ENCODE measurements around the gene TTYH1. TPM values are rescaled to one million over a fixed set of nuclear protein-coding genes. Genes with fewer than 3 reads are reported as not detected.

Gene TTYH1
- total RNA-seq, 1 donor from 2014 or later = 207 TPM

DNA sequence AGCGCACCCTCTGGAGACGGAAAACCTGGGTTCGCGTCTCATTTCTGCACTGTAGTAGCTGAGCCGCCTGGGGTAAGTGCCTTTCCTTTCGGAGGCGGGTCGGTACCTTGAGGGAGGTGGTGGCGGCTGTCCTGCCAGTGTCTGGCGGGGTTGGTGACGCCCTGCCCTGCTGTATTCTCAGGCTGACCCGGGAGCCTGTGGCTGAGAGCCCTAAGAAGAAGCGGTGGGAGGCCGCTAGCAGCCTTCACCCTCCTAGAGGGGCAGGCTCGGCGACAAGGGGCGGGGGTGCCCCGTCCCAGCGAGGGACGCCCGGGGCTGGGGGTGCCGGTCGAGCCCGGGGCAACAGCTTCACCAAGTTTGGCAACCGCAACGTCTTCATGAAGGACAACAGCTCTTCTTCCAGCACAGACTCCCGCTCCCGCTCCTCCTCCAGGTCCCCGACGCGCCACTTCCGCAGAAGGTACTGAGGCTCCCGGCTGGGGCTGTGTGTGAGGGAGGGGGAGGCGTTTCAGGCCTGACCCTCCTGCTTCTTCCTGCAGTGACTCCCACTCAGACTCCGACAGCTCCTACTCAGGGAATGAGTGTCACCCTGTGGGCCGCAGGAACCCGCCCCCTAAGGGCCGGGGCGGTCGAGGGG lies 40.6 kb downstream of the TTYH1 start:
- Mint-ChIP-seq H3K27me3 (ENCODE audit: low read depth) (peaks cover 2% of the 10 kb centered on the region), H3K36me3 (ENCODE audit: low read depth) (peaks cover 15% of the 10 kb centered on the region), H3K9me3 (no peaks in the 10 kb centered on the region), H3K4me3 (no peak overlapping the region), H3K4me1 (peaks cover 4% of the 10 kb centered on the region), H3K27ac (ENCODE audit: unreplicated experiment) (no peak overlapping the region)
- TF ChIP-seq, protein P1, sequence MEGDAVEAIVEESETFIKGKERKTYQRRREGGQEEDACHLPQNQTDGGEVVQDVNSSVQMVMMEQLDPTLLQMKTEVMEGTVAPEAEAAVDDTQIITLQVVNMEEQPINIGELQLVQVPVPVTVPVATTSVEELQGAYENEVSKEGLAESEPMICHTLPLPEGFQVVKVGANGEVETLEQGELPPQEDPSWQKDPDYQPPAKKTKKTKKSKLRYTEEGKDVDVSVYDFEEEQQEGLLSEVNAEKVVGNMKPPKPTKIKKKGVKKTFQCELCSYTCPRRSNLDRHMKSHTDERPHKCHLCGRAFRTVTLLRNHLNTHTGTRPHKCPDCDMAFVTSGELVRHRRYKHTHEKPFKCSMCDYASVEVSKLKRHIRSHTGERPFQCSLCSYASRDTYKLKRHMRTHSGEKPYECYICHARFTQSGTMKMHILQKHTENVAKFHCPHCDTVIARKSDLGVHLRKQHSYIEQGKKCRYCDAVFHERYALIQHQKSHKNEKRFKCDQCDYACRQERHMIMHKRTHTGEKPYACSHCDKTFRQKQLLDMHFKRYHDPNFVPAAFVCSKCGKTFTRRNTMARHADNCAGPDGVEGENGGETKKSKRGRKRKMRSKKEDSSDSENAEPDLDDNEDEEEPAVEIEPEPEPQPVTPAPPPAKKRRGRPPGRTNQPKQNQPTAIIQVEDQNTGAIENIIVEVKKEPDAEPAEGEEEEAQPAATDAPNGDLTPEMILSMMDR (conservative IDR thresholded peaks at IDR 0.05) = no peak
- DNase-seq (ENCODE audit: low read depth, low spot score) = no peak

- peaks cover 2% of the 10 kb centered on the region for H3K27me3 Mint-ChIP-seq (ENCODE audit: low read depth)
- DNase-seq (ENCODE audit: low read depth, low spot score) = no peak
- TF ChIP-seq, protein P1 (conservative IDR thresholded peaks at IDR 0.05) = no peak
- no peak overlapping the region for H3K4me3 Mint-ChIP-seq
- H3K9me3 Mint-ChIP-seq = no peaks in the 10 kb centered on the region
- H3K4me1 Mint-ChIP-seq = no peaks in the 10 kb centered on the region
- H3K36me3 Mint-ChIP-seq (ENCODE audit: low read depth) = peaks cover 12% of the 10 kb centered on the region
- H3K27ac Mint-ChIP-seq (ENCODE audit: unreplicated experiment) = no peak overlapping the region
Observed at GRCh38 chr19:54456423-54457373, 41.4 kb downstream of the TTYH1 start.

DNA sequence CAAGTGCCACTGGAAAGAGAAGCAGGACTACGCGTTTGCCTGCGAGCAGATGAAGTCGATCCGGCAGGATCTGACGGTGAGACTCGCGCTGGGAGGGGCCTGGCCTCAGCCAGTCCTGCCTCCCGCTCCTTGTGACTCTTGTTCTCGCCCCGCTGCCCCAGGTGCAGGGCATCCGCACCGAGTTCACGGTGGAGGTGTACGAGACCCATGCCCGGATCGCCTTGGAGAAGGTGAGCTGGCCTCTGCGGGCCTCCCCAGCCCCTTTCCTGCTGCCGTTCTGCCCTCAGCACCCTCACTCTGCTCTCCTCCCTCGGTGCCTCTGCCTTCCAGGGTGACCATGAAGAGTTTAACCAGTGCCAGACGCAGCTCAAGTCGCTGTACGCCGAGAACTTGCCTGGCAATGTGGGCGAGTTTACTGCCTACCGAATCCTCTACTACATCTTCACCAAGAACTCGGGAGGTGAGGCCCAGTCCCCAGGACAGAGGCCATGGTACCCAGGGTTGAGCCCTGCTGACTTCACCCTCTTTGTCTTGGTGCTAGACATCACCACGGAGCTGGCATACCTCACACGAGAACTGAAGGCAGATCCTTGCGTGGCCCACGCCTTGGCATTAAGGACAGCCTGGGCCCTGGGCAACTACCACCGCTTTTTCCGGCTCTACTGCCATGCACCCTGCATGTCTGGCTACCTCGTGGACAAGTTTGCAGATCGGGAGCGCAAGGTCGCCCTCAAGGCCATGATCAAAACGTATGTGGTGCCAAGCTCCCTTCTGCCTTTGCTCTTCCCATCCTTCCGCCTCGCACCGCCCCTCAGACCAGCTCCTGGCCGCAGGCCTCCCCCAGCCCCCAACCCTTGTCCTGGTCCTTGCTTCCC lies 42.7 kb downstream of the TTYH1 start:
- no peak overlapping the region for H3K27ac Mint-ChIP-seq (ENCODE audit: unreplicated experiment)
- no peaks in the 10 kb centered on the region for H3K9me3 Mint-ChIP-seq
- peak overlapping the region; percentile 80 for H3K4me3 Mint-ChIP-seq
- peaks cover 2% of the 10 kb centered on the region for H3K27me3 Mint-ChIP-seq (ENCODE audit: low read depth)
- DNase-seq (ENCODE audit: low read depth, low spot score) = no peak
- H3K36me3 Mint-ChIP-seq (ENCODE audit: low read depth) = peaks cover 11% of the 10 kb centered on the region
- H3K4me1 Mint-ChIP-seq = no peaks in the 10 kb centered on the region
- TF ChIP-seq, protein P1 (conservative IDR thresholded peaks at IDR 0.05) = no peak

- no peaks in the 10 kb centered on the region for H3K9me3 Mint-ChIP-seq
- H3K27me3 Mint-ChIP-seq (ENCODE audit: low read depth) = peaks cover 5% of the 10 kb centered on the region
- H3K36me3 Mint-ChIP-seq (ENCODE audit: low read depth) = peaks cover 9% of the 10 kb centered on the region
- H3K4me1 Mint-ChIP-seq = peaks cover 3% of the 10 kb centered on the region
- no peak overlapping the region for H3K27ac Mint-ChIP-seq (ENCODE audit: unreplicated experiment)
- DNase-seq (ENCODE audit: low read depth, low spot score) = no peak
- H3K4me3 Mint-ChIP-seq = peak overlapping the region; percentile 80
- TF ChIP-seq, protein P1 (conservative IDR thresholded peaks at IDR 0.05) = no peak
Observed at GRCh38 chr19:54458648-54459281, 43.5 kb downstream of the TTYH1 start.

All from neural crest cell (in vitro differentiated cells).